Smooth muscle cell of the brain vasculature (primary cell): ENCODE data around the gene CEBPA.

Source experiments
- DNase-seq: peaks from one replicate; pipeline ENCODE4 v3.0.0-alpha.2; 2012; ENCODE audit warnings: low read depth, low spot score

Gene CEBPA

GRCh38 chr19:33251076-33251475 lies 51.3 kb downstream of the CEBPA start:
- no peak for DNase-seq

DNA sequence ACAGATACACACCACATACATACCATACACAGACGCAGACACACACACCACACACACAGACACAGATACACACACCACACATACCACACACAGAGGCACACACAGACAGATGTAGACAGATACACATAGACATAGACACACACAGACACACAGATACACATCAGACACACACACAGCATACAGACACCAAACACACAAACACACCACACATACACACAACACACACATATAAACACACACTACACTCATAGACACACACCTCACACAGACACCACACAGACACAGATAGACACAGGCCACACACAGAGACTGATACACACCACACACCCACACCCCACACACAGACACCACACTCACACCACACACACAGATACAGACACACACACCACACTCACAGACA lies 51.8 kb downstream of the CEBPA start:
- DNase-seq: no peak
